Type B pancreatic cell (in vitro differentiated cells): ENCODE measurements around the gene TSR3. TPM values are rescaled to one million over a fixed set of nuclear protein-coding genes. Genes with fewer than 3 reads are reported as not detected.

Source experiments
- DNase-seq: peaks from one replicate; pipeline ENCODE4 v3.0.0; 2021; ENCODE audit warnings: mixed read lengths; ENCODE audit not compliant: unreplicated experiment; ENCODE audit errors: extremely low spot score
- H3K27ac Mint-ChIP-seq: 2 replicates; pipeline ENCODE4 v1.8.0; 2021; ENCODE audit warnings: mild to moderate bottlenecking, mixed read lengths
- H3K27me3 Mint-ChIP-seq: 2 replicates; pipeline ENCODE4 v1.8.0; 2021; ENCODE audit warnings: mixed read lengths
- H3K36me3 Mint-ChIP-seq: 2 replicates; pipeline ENCODE4 v1.8.0; 2021; ENCODE audit warnings: mixed read lengths
- H3K4me1 Mint-ChIP-seq: one replicate; pipeline ENCODE4 v1.8.0; 2021; ENCODE audit warnings: mixed read lengths; ENCODE audit not compliant: unreplicated experiment
- H3K4me3 Mint-ChIP-seq: 2 replicates; pipeline ENCODE4 v1.8.0; 2021; ENCODE audit warnings: mild to moderate bottlenecking, mixed read lengths
- H3K9me3 Mint-ChIP-seq: 2 replicates; pipeline ENCODE4 v1.8.0; 2021; ENCODE audit warnings: mixed read lengths
- CTCF ChIP-seq: fragments of 200-600 bp; sonication (generic); conservative IDR thresholded peaks from 2 replicates; pipeline ENCODE4 v1.5.0; 2021; ENCODE audit warnings: antibody characterized with exemption, mild to moderate bottlenecking
- long read RNA-seq: library from polyadenylated mRNA; unstranded; transcript quantifications from one replicate; pipeline ENCODE4 v2.0.0, GENCODE V29; 2020
- total RNA-seq: library from RNA; stranded (reverse); gene quantifications from 2 replicates; pipeline ENCODE4 v1.2.1, GENCODE V29; 2021; ENCODE audit warnings: low replicate concordance

Gene TSR3
- total RNA-seq: 53.1 and 54.0 TPM in 2 replicates
- long read RNA-seq, partial matches to known transcripts: 4 of 5 reads
- long read RNA-seq, other reads (novel, unspliced or antisense): 1 of 5 reads

GRCh38 chr16:1351582-1352362 is at the start of gene TSR3, which contains the start of gene GNPTG:
TSS of gene TSR3 (minus strand) at chr16:1351878. CDS start at chr16:1351804, 74 bp downstream.
TSS of gene GNPTG (plus strand) at chr16:1351931. CDS start at chr16:1351966, 35 bp downstream.
- H3K27ac Mint-ChIP-seq: peak within 1 kb of the TSS; percentile 74

GRCh38 chr16:1401061-1401757 is 49.5 kb upstream of the TSR3 start:
- H3K4me1 Mint-ChIP-seq: no peaks in the 10 kb centered on the region
- no peaks in the 10 kb centered on the region for H3K9me3 Mint-ChIP-seq
- no peak for TF ChIP-seq CTCF
- no peak overlapping the region for H3K4me3 Mint-ChIP-seq
- no peaks in the 10 kb centered on the region for H3K36me3 Mint-ChIP-seq
- H3K27ac Mint-ChIP-seq: no peak overlapping the region
- H3K27me3 Mint-ChIP-seq: no peaks in the 10 kb centered on the region
- no peak for DNase-seq

More at GRCh38 chr16:1351582-1352362, at the start of gene TSR3, which contains the start of gene GNPTG:
- no peak for TF ChIP-seq CTCF
- Mint-ChIP-seq H3K4me1 (peaks cover 12% of the 10 kb centered on the region), H3K9me3 (no peaks in the 10 kb centered on the region), H3K36me3 (no peaks in the 10 kb centered on the region), H3K27me3 (no peaks in the 10 kb centered on the region), H3K4me3 (peak within 1 kb of the TSS; percentile 90)
- peak; percentile 91 for DNase-seq

- Mint-ChIP-seq H3K4me3 (no peak overlapping the region), H3K9me3 (no peaks in the 10 kb centered on the region), H3K27me3 (no peaks in the 10 kb centered on the region), H3K4me1 (no peaks in the 10 kb centered on the region), H3K36me3 (no peaks in the 10 kb centered on the region), H3K27ac (no peak overlapping the region)
- no peak for TF ChIP-seq CTCF
- DNase-seq: no peak
These were observed 47.3 kb upstream of the TSR3 start for GRCh38 chr16:1398826-1399581.

- Mint-ChIP-seq H3K4me3 (no peak overlapping the region), H3K36me3 (no peaks in the 10 kb centered on the region), H3K9me3 (no peaks in the 10 kb centered on the region), H3K4me1 (no peaks in the 10 kb centered on the region), H3K27me3 (no peaks in the 10 kb centered on the region), H3K27ac (no peak overlapping the region)
- no peak for DNase-seq
- no peak for TF ChIP-seq CTCF
These were observed 46.7 kb upstream of the TSR3 start for GRCh38 chr16:1398351-1398750.

- TF ChIP-seq CTCF: no peak
- H3K9me3 Mint-ChIP-seq: no peaks in the 10 kb centered on the region
- no peaks in the 10 kb centered on the region for H3K4me1 Mint-ChIP-seq
- H3K4me3 Mint-ChIP-seq: no peak overlapping the region
- H3K27ac Mint-ChIP-seq: no peak overlapping the region
- H3K36me3 Mint-ChIP-seq: no peaks in the 10 kb centered on the region
- DNase-seq: no peak
- no peaks in the 10 kb centered on the region for H3K27me3 Mint-ChIP-seq
These were observed 46.1 kb upstream of the TSR3 start for GRCh38 chr16:1397779-1398178.
